Dendritic cell treated with granulocyte-macrophage colony-stimulating factor and Interleukin-4, amounts not matched to agents 40 ng/mL and 50 ng/mL, for 4 days (primary cell): ENCODE data around the gene LRBA.

Experiments
- H3K27ac Mint-ChIP-seq: one replicate; pipeline ENCODE4 v1.8.0; 2022; ENCODE audit warnings: mild to moderate bottlenecking, mixed read lengths
- H3K27me3 Mint-ChIP-seq: one replicate; pipeline ENCODE4 v1.8.0; 2022; ENCODE audit warnings: mild to moderate bottlenecking, mixed read lengths
- H3K36me3 Mint-ChIP-seq: one replicate; pipeline ENCODE4 v1.8.0; 2022; ENCODE audit warnings: low read depth, mixed read lengths
- H3K4me1 Mint-ChIP-seq: one replicate; pipeline ENCODE4 v1.8.0; 2022; ENCODE audit warnings: low read depth, mixed read lengths
- H3K4me3 Mint-ChIP-seq: one replicate; pipeline ENCODE4 v1.8.0; 2022; ENCODE audit warnings: mild to moderate bottlenecking, moderate library complexity, mixed read lengths
- H3K9me3 Mint-ChIP-seq: one replicate; pipeline ENCODE4 v1.8.0; 2022; ENCODE audit warnings: mixed read lengths
- intact Hi-C: fragments of 100-400 bp; cut with micrococcal nuclease; formaldehyde crosslinking; loops from one replicate; pipeline ENCODE4 v1.15.0; 2022

LRBA gene

GRCh38 chr4:150591904-150592303 lies 423.2 kb downstream of the LRBA start:
- intact Hi-C loops: no loop called here
- Mint-ChIP-seq H3K9me3 (no peaks in the 10 kb centered on the region), H3K27me3 (no peaks in the 10 kb centered on the region), H3K4me3 (no peak overlapping the region), H3K36me3 (no peaks in the 10 kb centered on the region), H3K27ac (no peak overlapping the region), H3K4me1 (no peaks in the 10 kb centered on the region)

- Mint-ChIP-seq H3K4me3 (no peak overlapping the region), H3K36me3 (no peaks in the 10 kb centered on the region), H3K9me3 (no peaks in the 10 kb centered on the region), H3K27ac (no peak overlapping the region), H3K27me3 (no peaks in the 10 kb centered on the region), H3K4me1 (no peaks in the 10 kb centered on the region)
- intact Hi-C loops: no loop called here
Measured at GRCh38 chr4:150591406-150591805, 423.7 kb downstream of the LRBA start.

- no peak overlapping the region for H3K27ac Mint-ChIP-seq
- H3K4me1 Mint-ChIP-seq: no peaks in the 10 kb centered on the region
- H3K36me3 Mint-ChIP-seq: no peaks in the 10 kb centered on the region
- intact Hi-C loops: no loop called here
- no peaks in the 10 kb centered on the region for H3K9me3 Mint-ChIP-seq
- no peak overlapping the region for H3K4me3 Mint-ChIP-seq
- no peaks in the 10 kb centered on the region for H3K27me3 Mint-ChIP-seq
Measured at GRCh38 chr4:150590631-150591030, 424.5 kb downstream of the LRBA start.

GRCh38 chr4:150589157-150589556 lies 425.9 kb downstream of the LRBA start:
- H3K27ac Mint-ChIP-seq: no peak overlapping the region
- H3K4me1 Mint-ChIP-seq: no peaks in the 10 kb centered on the region
- no peak overlapping the region for H3K4me3 Mint-ChIP-seq
- H3K9me3 Mint-ChIP-seq: peaks cover 2% of the 10 kb centered on the region
- intact Hi-C loops: no loop called here
- peaks cover 4% of the 10 kb centered on the region for H3K36me3 Mint-ChIP-seq
- no peaks in the 10 kb centered on the region for H3K27me3 Mint-ChIP-seq

DNA sequence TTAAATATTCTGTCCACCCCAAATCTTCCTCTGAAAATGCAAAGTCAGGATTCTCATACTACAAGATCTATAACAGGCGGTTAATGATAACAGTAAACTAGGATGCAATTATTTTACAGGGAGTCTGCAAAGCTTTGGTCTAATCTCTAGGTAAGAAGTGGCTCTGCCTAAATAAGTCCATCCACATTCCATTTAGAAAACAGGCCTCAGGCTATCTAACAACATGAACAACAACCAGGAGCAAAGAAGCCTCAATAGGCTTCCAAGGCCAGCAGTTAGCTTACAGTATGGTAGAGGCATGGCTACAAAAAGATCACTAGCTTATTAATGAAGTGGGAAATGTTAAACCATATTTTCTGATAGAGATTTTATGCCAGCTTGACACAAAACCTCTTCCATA lies 426.8 kb downstream of the LRBA start:
- intact Hi-C loops: no loop called here
- Mint-ChIP-seq H3K4me1 (no peaks in the 10 kb centered on the region), H3K4me3 (no peak overlapping the region), H3K36me3 (peaks cover 12% of the 10 kb centered on the region), H3K27me3 (no peaks in the 10 kb centered on the region), H3K9me3 (peaks cover 10% of the 10 kb centered on the region), H3K27ac (no peak overlapping the region)

- intact Hi-C loops: no loop called here
- Mint-ChIP-seq H3K36me3 (peaks cover 28% of the 10 kb centered on the region), H3K9me3 (peaks cover 30% of the 10 kb centered on the region), H3K4me1 (no peaks in the 10 kb centered on the region), H3K4me3 (no peak overlapping the region), H3K27me3 (no peaks in the 10 kb centered on the region), H3K27ac (no peak overlapping the region)
Measured at GRCh38 chr4:150586162-150586810, 428.8 kb downstream of the LRBA start.

- Mint-ChIP-seq H3K4me3 (no peak overlapping the region), H3K36me3 (peaks cover 28% of the 10 kb centered on the region), H3K27ac (no peak overlapping the region), H3K27me3 (no peaks in the 10 kb centered on the region), H3K4me1 (no peaks in the 10 kb centered on the region), H3K9me3 (peaks cover 32% of the 10 kb centered on the region)
- intact Hi-C loops: no loop called here
Measured at GRCh38 chr4:150585611-150586010, 429.5 kb downstream of the LRBA start.

DNA sequence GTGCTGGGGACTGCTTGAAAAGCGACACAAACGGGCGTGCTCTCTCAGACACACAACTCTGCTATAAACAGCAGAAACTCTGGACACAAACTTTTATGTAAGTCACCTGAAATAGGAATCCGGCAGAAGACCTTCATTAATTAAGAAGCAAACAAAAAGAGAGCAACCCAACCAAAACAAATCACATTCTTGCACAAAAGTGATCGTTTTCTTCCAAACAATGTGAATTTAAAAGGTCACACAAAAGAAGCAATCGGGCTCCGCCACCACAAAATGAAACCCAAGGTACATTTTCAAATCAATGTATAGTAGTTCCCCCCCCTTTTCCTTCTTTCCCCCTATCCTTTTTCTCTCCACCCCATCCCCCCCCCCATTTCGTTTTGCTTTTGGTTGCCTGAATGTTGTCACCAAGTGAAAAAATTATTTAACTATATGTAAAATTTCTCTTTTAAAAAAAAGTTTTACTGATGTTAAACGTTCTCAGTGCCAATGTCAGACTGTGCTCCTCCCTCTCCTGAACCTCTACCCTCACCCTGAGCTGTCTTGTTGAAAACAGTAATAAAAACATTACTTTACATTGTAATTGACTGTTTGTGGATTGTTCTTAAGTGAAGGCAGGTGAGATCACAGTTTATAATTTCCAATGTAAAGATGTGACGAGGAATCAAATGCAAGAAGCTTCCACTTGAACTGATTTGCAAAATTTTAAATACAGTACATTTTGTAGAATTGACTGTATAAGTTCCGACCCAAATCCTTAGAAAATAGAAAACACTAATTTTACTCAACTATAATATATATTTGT lies 430.8 kb downstream of the LRBA start:
- Mint-ChIP-seq H3K36me3 (peaks cover 38% of the 10 kb centered on the region), H3K27me3 (no peaks in the 10 kb centered on the region), H3K9me3 (peaks cover 44% of the 10 kb centered on the region), H3K27ac (no peak overlapping the region), H3K4me3 (no peak overlapping the region), H3K4me1 (no peaks in the 10 kb centered on the region)
- intact Hi-C loops: no loop called here

DNA sequence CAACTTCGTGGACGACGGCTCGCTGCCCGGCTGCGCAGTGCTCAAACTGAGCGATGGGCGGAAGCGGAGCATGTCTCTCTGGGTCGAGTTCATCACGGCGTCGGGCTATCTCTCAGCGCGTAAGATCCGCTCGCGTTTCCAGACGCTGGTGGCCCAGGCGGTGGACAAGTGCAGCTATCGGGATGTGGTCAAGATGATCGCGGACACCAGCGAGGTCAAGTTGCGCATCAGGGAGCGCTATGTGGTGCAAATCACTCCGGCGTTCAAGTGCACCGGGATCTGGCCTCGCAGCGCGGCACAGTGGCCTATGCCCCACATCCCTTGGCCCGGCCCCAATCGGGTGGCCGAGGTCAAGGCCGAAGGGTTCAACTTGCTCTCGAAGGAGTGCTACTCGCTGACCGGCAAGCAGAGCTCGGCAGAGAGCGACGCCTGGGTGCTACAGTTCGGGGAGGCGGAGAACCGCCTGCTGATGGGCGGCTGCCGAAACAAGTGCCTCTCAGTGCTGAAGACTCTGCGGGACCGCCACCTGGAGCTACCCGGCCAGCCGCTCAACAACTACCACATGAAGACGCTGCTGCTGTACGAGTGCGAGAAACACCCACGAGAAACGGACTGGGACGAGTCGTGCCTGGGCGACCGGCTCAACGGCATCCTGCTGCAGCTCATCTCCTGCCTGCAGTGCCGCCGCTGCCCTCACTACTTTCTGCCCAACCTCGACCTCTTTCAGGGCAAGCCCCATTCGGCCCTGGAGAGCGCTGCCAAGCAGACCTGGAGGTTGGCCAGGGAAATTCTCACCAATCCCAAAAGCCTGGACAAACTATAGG lies 431.6 kb downstream of the LRBA start:
- Mint-ChIP-seq H3K36me3 (peaks cover 40% of the 10 kb centered on the region), H3K27ac (no peak overlapping the region), H3K9me3 (peaks cover 46% of the 10 kb centered on the region), H3K27me3 (no peaks in the 10 kb centered on the region), H3K4me3 (no peak overlapping the region), H3K4me1 (no peaks in the 10 kb centered on the region)
- intact Hi-C loops: no loop called here

- no peak overlapping the region for H3K4me3 Mint-ChIP-seq
- intact Hi-C loops: no loop called here
- no peak overlapping the region for H3K27ac Mint-ChIP-seq
- peaks cover 40% of the 10 kb centered on the region for H3K36me3 Mint-ChIP-seq
- no peaks in the 10 kb centered on the region for H3K27me3 Mint-ChIP-seq
- H3K9me3 Mint-ChIP-seq: peaks cover 46% of the 10 kb centered on the region
- no peaks in the 10 kb centered on the region for H3K4me1 Mint-ChIP-seq
Measured at GRCh38 chr4:150582873-150583286, 432.2 kb downstream of the LRBA start.

DNA sequence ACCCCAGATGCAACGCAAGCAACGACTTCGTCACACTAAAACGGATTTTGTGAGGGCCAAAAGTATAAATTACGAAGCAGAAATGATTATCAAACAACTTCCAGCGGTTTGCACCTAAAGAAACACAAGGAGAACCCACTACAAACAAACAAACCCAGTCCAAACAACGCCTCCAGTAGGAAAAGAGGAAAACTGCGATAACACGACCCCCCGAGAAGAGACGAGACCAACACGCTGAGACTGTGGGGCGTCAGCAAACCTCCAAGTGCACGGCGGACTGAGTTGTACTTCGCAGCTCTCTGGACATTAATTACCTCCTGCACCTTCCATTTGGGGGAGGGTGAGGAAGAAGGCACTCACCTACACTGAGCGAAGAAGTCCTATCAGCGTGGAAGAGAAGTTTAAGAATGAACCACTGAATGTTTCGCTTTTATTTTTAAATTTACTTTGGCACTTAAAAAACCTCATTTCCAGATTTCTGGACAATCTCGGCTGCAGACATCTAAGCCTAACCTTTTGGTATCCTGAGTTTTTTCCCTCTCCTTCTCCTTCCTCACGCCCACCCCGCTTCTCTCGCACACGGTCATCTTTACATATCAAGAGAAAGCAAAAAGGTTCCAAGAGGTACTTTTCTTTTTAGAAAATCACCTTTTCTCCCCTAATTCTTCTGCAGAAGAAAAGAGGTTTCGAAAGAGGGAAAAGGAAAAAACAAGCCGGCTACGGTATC lies 432.8 kb downstream of the LRBA start, which contains the start of gene MAB21L2:
TSS of gene MAB21L2 (plus strand) at position 6 of the 727 bp plus-strand sequence. CDS start 879 bp downstream, outside the sequence.
- H3K27me3 Mint-ChIP-seq: no peaks in the 10 kb centered on the region
- H3K9me3 Mint-ChIP-seq: peaks cover 46% of the 10 kb centered on the region
- no peak within 1 kb of the TSS for H3K27ac Mint-ChIP-seq
- no peaks in the 10 kb centered on the region for H3K4me1 Mint-ChIP-seq
- H3K4me3 Mint-ChIP-seq: no peak within 1 kb of the TSS
- intact Hi-C loops: no loop called here
- peaks cover 40% of the 10 kb centered on the region for H3K36me3 Mint-ChIP-seq

GRCh38 chr4:150581641-150582051 lies 433.4 kb downstream of the LRBA start:
- H3K4me3 Mint-ChIP-seq: no peak overlapping the region
- H3K9me3 Mint-ChIP-seq: peaks cover 46% of the 10 kb centered on the region
- peaks cover 40% of the 10 kb centered on the region for H3K36me3 Mint-ChIP-seq
- intact Hi-C loops: no loop called here
- no peak overlapping the region for H3K27ac Mint-ChIP-seq
- no peaks in the 10 kb centered on the region for H3K4me1 Mint-ChIP-seq
- H3K27me3 Mint-ChIP-seq: no peaks in the 10 kb centered on the region

DNA sequence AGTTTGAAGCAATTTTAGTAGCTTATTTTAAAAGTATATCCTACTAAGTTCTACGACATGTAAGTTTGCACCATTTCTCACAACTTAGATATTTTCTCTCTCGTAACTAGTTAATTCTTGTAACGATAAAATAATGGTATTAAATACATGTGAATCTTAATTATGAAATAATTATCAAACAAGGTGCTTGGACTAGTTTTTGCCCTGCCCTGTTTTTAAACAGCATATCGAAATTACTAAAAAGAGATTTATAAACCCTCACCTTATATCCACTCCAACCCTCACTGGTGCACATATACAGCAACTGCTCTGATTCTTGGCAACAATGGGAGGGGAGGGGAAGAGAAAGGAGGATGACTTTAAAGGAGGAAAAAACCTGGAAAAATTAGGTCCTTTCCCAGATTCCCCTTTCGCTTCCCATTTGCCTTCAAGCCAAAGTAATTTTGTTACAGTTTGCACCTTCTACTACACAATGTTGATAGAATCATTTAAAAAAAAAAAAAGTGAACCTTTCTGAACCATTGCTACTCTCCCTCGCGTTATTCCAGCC lies 434.0 kb downstream of the LRBA start:
- Mint-ChIP-seq H3K4me3 (no peak overlapping the region), H3K27me3 (no peaks in the 10 kb centered on the region), H3K27ac (no peak overlapping the region), H3K4me1 (no peaks in the 10 kb centered on the region), H3K36me3 (peaks cover 40% of the 10 kb centered on the region), H3K9me3 (peaks cover 46% of the 10 kb centered on the region)
- intact Hi-C loops: no loop called here
